ENCODE data around the gene SLC39A11.
"Not testable (repeated sequence)": the region's sequence is repeated elsewhere in the genome, so short reads cannot be mapped to it uniquely, and the experiment has no call there.

Gene SLC39A11

DNA sequence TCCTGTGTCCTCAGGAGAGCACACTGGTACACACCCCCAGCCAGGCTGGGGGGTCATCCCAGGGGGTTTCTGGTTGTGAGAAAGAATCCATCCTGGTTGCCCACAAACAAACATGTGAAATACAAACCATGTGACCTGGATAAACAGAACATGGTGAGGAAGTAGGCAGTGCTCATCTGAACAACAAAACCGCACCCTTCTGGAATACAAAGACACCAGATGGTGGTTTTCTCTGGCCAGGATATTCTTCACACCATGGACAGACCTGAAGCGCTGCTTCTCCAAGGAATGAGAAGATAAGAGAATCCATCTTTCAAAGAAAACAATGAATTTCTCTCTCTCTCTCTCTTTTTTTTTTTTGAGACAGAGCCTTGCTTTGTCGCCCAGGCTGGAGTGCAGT is 302.3 kb downstream of the SLC39A11 start:
- DNase-seq (ENCODE audit: low read depth) = no peak
- H3K4me3 ChIP-seq (ENCODE audit: low read depth, low read length) = no peak overlapping the region

DNA sequence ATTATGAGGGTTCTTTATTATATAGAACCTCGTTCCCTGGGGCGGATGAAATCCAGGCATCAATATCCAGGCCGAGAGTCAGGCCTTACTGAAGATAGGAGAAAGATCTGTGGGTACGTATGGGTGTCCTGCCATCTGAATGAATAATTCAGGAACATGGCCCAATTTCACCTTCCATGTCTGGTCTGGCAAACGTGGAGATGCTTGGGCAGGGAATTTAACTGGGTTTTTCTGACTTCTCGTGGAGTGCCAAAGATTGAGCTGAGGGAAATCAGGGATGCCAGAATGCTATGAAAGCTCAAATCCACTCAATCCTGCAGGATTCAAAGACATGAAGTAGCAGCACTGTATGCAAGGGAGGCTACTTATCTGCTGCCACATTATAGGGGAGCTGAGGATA is 302.8 kb downstream of the SLC39A11 start:
- no peak for DNase-seq (ENCODE audit: low read depth)
- no peak overlapping the region for H3K4me3 ChIP-seq (ENCODE audit: low read depth, low read length)

DNA sequence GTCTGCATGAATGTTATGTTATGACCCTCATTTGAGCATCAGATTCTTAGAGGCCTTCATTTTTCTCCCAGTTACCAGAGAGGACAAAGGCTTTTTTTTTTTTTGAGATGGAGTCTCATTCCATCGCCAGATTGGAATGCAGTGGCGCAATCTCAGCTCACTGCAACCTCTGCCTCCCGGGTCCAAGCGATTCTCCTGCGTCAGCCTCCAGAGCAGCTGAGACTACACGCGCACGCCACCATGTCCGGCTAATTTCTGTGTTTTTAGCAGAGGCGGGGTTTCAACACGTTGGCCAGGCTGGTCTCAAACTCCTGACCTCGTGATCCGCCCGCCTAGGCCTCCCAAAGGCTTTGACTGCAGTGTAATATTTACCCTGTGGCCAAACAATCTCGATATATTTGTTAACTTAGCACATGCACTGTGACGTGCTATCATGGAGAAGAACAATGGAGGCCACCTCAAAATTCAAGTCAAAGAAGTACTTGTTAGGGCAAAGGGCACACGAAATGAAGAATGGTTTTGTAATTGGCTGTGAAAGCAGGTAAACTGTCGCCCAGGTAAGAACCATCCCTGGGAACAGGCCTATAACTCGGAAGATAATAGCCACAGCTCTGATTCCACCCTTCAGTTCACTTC is 303.4 kb downstream of the SLC39A11 start:
- no peak overlapping the region for H3K4me3 ChIP-seq (ENCODE audit: low read depth, low read length)
- DNase-seq (ENCODE audit: low read depth) = no peak

DNA sequence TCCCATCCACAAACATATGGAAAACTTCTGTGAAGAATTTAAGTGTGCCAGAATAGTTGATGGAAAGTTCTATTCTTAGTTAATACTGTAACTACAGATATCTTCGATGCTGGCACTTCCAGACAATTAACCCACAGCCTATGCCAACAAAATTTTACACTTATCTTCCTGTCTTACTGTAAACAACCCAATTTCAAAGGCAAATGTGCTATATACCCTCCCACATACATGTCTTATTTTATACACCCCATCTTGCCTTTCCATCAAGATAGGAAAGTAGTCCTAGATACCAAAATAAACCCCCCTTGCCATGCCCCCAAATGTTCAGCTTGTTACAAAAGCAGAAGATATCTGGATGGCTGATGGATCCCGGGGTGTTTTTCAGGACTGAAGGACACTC is 306.3 kb downstream of the SLC39A11 start:
- H3K4me3 ChIP-seq (ENCODE audit: low read depth, low read length) = no peak overlapping the region
- no peak for DNase-seq (ENCODE audit: low read depth)

DNA sequence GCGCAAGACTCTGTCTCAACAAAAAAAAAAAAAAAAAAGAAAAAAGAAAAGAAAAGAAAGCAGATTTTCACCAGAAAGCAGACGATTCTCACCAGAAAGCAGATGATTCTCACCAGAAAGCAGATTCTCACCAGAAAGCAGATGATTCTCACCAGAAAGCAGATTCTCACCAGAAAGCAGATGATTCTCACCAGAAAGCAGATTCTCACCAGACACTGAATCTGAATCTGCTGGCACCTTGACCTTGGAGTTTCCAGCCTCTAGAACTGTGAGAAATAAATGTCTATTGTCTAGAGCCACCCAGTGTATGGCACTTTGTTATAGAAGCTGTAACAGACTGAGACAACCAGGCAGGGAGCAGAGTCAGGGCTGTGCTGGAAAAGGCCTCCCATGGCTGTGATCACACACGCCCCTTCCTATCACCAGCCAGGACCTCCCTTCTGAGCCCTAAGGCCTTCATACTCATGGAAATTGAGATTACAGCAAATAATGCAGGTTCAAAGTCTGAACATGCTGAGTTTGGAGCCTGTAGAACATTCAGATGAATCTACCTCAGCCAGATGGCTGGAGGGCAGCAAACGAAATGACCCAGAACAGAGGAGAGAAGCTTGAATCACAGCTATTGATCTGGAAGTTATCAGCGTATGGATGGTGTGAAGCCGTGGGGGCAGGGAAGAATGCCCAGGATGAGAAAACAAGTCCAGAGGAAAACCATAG is 309.3 kb downstream of the SLC39A11 start:
- H3K4me3 ChIP-seq (ENCODE audit: low read depth, low read length) = no peak overlapping the region
- DNase-seq (ENCODE audit: low read depth) = no peak

DNA sequence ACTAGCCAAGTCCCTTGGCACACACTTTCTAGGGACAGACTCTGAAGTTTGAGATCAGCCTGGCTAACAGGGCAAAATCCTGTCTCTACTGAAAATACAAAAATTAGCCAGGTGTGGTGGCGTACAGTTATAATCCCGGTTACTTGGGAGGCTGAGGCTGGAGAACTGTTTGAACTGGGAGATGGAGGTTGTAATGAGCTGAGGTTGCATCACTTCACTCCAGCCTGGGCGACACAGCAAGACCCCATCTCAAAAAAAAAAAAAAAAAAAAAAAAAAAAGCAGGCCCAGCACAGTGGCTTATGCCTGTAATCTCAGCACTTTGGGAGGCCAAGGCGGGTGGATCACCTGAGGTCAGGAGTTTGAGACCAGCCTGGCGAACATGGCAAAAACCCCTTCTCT is 310.1 kb downstream of the SLC39A11 start:
- not testable (repeated sequence) for DNase-seq (ENCODE audit: low read depth); H3K4me3 ChIP-seq (ENCODE audit: low read depth, low read length)

DNA sequence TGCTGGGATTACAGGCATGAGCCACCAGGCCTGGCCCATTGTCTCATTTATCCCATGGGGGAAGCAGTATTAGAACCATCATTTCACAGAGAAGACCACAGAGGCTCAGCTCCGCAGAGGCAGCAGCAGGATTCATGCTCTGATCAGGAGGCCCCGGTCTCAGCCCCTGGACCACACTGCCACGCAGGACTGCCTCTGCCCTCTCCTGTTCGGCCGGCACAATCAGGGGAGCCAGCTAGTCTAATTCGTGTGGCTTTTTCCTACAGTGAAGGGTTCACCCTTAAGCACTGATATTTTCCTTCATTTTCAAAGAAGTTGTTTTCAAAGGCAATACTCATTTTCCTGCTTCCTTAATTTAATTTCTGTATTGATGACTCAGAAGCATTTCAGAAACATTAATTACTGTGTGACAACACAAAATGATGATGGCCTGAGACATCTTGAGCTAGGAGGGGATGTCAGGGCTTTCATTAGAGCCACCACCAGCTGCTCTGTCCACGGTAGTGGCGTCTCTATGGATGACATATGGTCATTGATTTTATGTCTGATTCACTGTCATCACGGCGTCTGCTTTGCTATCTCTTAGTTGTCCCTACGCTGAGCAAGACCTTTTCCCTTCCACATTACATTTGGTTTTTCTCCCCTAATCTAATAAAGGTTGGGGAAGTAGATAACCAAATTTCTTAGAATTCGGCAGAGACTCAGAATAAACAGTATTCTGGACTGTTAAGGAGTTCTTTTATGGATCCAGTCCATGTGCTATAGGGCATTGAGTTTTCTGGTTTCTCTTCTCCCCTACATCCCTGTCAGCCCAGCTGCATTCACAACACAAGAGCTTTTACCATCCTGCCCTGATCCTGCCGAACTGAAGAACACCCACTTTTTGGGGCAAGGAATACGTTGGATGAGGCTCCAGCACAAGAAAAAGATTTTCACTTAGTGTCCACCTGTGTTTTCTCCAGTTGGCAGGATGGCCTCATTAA is 314.0 kb downstream of the SLC39A11 start:
- no peak for DNase-seq (ENCODE audit: low read depth)
- H3K4me3 ChIP-seq (ENCODE audit: low read depth, low read length) = no peak overlapping the region

DNA sequence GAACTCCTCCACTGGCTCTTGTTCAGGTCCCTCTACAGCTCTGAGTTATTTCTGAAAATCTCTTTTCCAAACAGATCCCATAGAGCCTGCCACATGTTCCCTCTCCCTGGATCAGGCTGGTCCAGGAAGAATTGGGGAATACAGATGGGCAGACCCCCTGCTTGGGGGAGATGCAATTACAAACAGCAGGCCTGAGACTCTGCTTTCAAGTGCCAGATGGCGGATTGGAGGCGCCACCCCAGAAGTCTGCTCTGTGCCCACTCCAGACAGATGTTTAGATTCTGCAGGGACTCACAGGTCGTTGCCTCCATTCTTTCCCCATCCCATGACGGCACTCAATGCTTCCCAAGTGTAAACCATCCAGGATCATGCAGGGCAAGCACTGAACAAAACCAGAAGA is 316.6 kb downstream of the SLC39A11 start:
- DNase-seq (ENCODE audit: low read depth) = no peak
- H3K4me3 ChIP-seq (ENCODE audit: low read depth, low read length) = no peak overlapping the region

DNA sequence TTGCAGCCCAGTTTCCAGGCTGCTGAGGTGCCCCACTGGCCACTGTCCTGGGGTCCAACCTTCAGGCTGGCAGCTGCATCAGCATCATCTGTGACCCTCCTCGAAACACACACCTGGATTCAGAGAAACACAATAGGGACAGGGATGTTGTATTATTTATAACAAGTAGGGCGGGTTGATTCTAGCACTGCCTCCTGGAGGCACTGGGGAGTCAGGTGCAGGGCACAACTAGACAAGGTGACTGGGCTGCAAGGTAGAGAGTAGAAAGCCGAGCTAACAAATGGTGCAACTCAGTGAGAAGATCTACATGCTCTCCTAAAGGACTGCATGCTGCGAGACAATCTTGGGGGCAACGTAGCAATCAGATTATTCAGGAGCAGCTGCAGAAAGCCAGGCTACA is 317.3 kb downstream of the SLC39A11 start:
- H3K4me3 ChIP-seq (ENCODE audit: low read depth, low read length) = no peak overlapping the region
- DNase-seq (ENCODE audit: low read depth) = no peak

DNA sequence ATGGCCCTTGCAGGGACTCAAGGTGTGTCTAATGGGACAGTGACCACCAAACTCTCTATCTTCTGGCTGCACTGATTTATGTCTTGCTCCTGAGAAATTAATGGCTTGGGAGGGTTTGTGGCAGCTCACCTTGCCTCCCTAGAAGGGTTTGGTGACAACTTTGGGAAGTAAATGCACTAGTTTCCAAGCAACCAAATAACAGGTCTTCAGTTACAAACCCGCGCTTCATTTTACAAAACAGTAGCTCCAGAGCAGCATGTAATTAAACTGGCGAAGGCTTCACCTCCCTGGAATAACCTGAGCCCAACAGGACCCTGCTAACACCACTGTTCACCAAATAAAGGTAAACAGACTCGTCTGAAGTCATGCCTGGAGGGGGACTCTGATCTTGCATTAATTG is 318.3 kb downstream of the SLC39A11 start:
- H3K4me3 ChIP-seq (ENCODE audit: low read depth, low read length) = no peak overlapping the region
- no peak for DNase-seq (ENCODE audit: low read depth)

DNA sequence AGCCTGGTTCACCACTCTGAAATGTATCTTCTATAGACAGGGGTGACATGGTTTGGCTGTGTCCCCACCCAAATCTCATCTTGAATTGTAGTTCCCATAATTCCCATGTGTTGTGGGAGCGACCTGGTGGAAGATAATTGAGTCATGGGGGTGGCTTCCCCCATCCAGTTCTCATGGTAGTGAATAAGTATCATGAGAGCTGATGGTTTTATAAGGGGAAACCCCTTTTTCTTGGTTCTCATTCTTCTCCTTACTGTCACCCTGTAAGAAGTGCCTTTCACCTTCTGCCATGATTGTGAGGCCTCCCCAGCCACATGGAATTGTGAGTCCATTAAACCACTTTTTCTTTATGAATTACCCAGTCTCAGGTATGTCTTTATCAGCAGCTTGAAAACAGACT is 319.3 kb downstream of the SLC39A11 start:
- H3K4me3 ChIP-seq (ENCODE audit: low read depth, low read length); DNase-seq (ENCODE audit: low read depth): not testable (repeated sequence)

DNA sequence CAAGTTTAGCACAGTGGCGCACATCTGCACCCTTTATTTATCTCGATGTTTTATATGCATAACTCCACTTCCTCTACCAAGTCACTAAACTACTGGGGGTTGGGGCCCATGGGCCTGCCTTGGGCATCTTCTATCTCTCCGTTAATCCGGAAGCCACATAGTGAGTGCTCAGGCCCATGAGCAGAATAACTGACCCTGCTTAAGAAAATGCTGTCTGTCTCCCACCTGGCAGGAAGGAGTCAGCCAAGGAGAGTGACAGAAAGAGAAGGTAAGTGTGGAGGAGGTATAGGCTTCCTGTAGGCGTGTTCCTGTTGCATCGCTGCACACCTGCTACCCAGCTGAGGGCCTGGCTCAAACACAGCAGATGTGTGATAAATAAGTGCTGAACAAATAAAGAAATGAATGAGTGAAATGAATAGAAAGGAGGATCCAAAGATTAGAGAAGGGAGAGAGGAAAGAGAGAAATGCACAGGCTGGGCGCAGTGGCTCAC is 320.1 kb downstream of the SLC39A11 start:
- no peak for DNase-seq (ENCODE audit: low read depth)
- no peak overlapping the region for H3K4me3 ChIP-seq (ENCODE audit: low read depth, low read length)

DNA sequence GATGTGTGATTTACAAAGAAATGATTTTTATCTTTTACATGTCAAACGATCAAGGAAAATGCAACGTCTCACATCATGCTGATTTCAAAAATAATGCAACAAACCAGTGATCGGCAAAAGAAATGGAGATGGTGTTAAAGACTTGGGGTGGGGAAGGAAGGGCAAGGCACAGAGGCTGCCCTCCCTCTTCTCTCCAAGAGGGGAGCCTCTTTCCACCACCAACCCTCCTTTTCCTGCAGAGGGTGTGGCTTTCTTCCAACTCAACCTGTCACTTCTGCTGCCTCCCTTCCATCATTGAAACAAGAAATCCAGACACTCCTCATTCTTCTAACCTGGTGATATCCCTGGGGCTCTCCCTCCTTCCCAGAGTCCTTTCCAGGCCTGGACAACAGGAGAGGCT is 320.8 kb downstream of the SLC39A11 start:
- H3K4me3 ChIP-seq (ENCODE audit: low read depth, low read length) = no peak overlapping the region
- no peak for DNase-seq (ENCODE audit: low read depth)

DNA sequence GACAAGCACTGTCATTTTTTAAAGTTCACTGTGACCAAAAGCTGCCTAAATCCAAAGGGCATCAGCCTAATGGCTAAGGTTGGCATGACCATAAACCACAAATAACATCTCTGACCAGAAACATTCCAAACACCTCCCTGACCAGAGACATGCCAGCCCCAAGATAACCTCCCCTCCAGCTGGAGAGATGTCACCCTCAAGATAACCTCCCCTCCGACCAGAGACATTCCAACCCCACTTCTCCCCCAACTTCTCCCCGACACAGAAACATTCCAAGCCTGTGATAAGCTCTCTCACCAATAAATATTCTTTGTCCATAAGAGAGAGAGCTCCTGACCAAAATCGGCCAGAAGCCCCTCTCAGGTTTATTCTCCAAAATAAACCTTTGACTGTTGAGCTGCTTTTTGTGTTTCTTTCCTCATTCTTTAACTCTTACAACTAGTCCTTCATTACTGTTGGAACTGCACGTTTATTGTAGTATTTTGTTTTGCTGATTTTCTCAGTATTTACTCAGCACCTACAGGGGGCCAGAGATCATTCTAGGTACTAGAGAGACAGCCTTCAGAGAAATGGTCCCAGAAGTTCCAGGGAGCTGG is 325.6 kb downstream of the SLC39A11 start:
- DNase-seq (ENCODE audit: low read depth) = no peak

DNA sequence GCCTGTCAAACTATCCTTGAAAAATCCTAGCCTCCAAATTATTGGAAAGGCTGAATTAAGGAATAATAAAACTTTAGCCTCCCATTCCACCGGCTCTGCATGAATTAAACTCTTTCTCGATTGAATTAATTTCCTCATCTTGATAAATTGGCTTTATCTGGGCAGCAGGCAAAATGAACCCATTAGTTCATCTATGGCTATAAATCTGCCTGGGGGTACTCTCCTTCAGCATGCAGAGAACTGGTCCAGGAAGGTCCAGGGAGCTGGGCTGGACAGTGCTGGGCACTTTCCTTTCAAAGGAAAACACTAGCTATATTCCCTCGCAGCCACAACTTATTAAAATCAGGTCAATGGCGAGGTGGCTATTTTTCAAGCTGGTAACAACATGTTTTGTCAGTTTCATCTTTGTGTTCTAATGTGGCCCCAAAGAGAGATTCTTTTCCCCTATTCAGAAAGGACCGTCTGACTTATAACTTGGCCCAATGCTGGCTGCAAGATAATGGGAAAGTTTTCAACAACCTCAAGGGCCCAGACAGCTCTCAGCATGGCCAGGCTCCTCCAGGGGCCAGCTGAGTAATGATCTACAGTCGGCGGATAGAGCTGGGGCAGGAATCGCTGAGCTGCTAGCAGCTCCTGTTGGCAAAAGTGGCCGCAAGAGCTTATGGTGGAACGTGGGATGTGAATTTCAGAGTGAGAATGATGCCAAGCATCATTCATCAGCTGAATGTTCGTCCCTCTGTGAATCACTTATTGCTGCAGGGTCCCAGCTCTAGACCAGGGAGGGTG is 326.9 kb downstream of the SLC39A11 start:
- no peak overlapping the region for H3K4me3 ChIP-seq (ENCODE audit: low read depth, low read length)
- no peak for DNase-seq (ENCODE audit: low read depth)

More for the DNA sequence above, 325.6 kb downstream of the SLC39A11 start:
- H3K4me3 ChIP-seq (ENCODE audit: low read depth, low read length) = no peak overlapping the region

DNA sequence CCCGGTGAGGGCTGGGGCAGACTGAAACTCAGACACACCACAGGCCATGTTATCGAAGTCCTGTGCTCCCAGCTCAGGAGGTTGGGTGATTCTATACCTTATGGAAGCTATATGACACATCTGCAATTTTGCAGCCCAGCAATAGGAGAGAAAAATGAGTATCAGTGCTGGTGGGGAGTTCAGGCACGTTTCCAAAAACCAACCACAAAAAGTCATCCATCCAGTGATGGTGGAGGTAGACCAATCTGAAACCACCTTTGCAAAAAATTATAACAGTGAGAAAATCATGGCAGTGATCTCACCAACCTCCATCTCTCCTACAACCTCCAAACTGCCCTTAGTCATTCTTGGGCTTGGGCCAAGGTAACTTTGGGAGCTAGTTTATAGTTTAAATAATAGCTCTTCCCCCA is 327.9 kb downstream of the SLC39A11 start:
- no peak overlapping the region for H3K4me3 ChIP-seq (ENCODE audit: low read depth, low read length)

DNA sequence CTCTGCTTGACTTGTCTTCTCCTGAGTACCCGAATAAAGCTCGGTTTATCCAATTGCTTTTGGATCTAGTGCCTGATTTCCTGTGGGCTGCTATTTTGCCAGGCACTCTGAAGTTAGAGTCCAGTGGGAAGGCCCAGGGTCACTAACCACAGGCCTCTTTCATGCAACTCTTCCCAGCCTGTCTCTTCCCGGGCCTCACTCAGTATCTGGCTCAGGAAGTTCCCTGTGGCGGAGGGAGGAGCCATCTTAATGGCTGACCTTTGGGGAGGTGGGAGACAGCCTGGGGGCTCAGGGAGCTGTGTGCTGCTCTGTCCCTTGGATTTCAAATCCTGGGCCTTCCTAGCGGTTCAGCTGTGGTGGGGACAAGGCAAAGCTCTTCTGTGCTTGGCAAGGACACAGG is 328.5 kb downstream of the SLC39A11 start:
- no peak overlapping the region for H3K4me3 ChIP-seq (ENCODE audit: low read depth, low read length)
- no peak for DNase-seq (ENCODE audit: low read depth)

More for the DNA sequence above, 327.9 kb downstream of the SLC39A11 start:
- peak; percentile 1 for DNase-seq (ENCODE audit: low read depth)

DNA sequence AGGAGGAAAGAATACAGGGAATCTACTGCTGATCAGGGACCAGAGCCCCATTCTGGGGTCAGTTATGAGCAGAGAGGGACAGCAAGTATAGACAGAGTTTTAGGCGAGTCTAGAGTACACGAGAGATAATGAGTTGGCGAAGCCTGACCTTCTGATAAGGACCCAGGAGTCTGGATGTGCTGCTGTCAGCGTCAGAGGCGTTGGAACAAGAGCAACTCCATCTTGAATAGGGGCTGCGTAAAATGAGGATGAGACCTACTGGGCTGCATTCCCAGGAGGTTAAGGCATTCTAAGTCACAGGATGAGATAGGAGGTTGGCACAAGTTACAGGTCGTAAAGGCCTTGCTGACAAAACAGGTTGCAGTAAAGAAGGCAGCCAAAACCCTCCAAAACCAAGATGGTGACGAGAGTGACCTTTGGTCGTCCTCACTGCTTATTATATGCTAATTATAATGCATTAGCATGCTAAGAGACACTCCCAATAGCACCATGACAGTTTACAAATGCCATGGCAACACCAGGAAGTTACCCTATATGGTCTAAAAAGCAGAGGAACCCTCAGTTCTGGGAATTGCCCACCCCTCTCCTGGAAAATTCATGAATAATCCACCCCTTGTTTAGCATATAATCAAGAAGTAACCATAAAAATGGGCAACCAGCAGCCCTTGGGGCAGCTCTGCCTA is 330.5 kb downstream of the SLC39A11 start:
- not testable (repeated sequence) for DNase-seq (ENCODE audit: low read depth)

More for the DNA sequence above, 330.5 kb downstream of the SLC39A11 start:
- not testable (repeated sequence) for H3K4me3 ChIP-seq (ENCODE audit: low read depth, low read length)
